OCI-LY3 (cell line): ENCODE results near the gene KRTAP4-9.

Experiments used
- EZH2phosphoT487 ChIP-seq: fragments of 200-600 bp; shearing (Covaris generic); IDR thresholded peaks from 2 replicates; pipeline ENCODE4 v1.6.1; 2018; ENCODE audit warnings: antibody characterized with exemption, mixed run types, low read depth
- TF ChIP-seq, protein P1 (sequence below): fragments of 200-600, 300-600 bp; sonication (generic); IDR thresholded peaks from 2 replicates; pipeline ENCODE4 v1.5.1; 2014; ENCODE audit warnings: antibody characterized with exemption, low read length, low read depth

DNA sequence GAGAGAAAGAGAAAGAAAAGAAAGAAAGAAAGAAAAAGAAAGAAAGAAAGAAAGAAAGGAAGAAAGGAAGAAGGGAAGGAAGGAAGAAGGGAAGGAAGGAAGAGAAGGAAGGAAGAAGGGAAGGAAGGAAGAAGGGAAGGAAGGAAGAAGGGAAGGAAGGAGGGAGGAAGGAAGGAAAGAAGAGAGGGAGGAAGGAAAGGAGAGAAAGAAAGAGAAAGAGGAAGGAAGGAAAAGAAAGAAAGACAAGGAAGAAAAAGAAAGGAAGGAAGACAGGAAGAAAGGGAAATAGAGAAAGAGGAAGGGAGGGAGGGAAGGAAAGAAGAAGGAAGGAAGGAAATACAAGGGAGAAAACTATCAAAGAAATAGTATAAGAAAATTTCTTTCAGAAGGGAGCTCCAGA is 28.4 kb upstream of the KRTAP4-9 start:
- TF ChIP-seq, protein P1, sequence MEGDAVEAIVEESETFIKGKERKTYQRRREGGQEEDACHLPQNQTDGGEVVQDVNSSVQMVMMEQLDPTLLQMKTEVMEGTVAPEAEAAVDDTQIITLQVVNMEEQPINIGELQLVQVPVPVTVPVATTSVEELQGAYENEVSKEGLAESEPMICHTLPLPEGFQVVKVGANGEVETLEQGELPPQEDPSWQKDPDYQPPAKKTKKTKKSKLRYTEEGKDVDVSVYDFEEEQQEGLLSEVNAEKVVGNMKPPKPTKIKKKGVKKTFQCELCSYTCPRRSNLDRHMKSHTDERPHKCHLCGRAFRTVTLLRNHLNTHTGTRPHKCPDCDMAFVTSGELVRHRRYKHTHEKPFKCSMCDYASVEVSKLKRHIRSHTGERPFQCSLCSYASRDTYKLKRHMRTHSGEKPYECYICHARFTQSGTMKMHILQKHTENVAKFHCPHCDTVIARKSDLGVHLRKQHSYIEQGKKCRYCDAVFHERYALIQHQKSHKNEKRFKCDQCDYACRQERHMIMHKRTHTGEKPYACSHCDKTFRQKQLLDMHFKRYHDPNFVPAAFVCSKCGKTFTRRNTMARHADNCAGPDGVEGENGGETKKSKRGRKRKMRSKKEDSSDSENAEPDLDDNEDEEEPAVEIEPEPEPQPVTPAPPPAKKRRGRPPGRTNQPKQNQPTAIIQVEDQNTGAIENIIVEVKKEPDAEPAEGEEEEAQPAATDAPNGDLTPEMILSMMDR: no peak
- TF ChIP-seq EZH2phosphoT487: no peak
